Ascending aorta (tissue), 2 donors: ENCODE data around the gene CTSL. TPM values are rescaled to one million over a fixed set of nuclear protein-coding genes. Genes with fewer than 3 reads are reported as not detected.
"Not testable (repeated sequence)": the region's sequence is repeated elsewhere in the genome, so short reads cannot be mapped to it uniquely, and the experiment has no call there.

ENCODE experiments used
- DNase-seq, 2 donors: peaks; one replicate each; pipeline ENCODE4 v3.0.0-alpha.2; 2019; ENCODE audit warnings: low spot score in 2 of 2
- H3K27ac ChIP-seq, 2 donors: fragments of 200-600 bp; sonication (generic); one replicate each; pipeline ENCODE4 v1.5.1; 2016 to 2017; ENCODE audit warnings: mild to moderate bottlenecking in 1 of 2
- H3K27me3 ChIP-seq: fragments of 200-600 bp; sonication (generic); one replicate; pipeline ENCODE4 v1.5.1; 2017
- H3K36me3 ChIP-seq, 2 donors: fragments of 200-600 bp; sonication (generic); one replicate each; pipeline ENCODE4 v1.5.1; 2016
- H3K4me1 ChIP-seq, 2 donors: fragments of 200-600 bp; sonication (generic); one replicate each; pipeline ENCODE4 v1.5.1; 2016 to 2017; ENCODE audit warnings: mild to moderate bottlenecking in 1 of 2
- H3K4me3 ChIP-seq, 2 donors: fragments of 200-600 bp; sonication (generic); one replicate each; pipeline ENCODE4 v1.5.1; 2016 to 2017; ENCODE audit warnings: mild to moderate bottlenecking in 1 of 2
- H3K9me3 ChIP-seq, 2 donors: fragments of 200-600 bp; sonication (generic); one replicate each; pipeline ENCODE4 v1.5.1; 2016
- intact Hi-C: fragments of 100-400 bp; cut with DNase I; formaldehyde crosslinking; loops from one replicate; pipeline ENCODE4 v1.15.1; 2023
- total RNA-seq: library from RNA; depleted of rRNA; stranded (reverse); fragments of >200 nt; gene quantifications from one replicate; pipeline ENCODE4 v1.1.0, GENCODE V29; 2016
- TF ChIP-seq, protein P1 (sequence below), 3 experiments: fragments of 200-600 bp in 2 of 3; fragments of 450-650 bp in 1 of 3; sonication (generic) in 2 of 3; IDR thresholded peaks; one replicate each; pipeline ENCODE4 v1.5.1; 2016 to 2019; ENCODE audit warnings: antibody characterized with exemption in 3 of 3, mild to moderate bottlenecking in 1 of 3, moderate library complexity in 1 of 3

The CTSL gene
- total RNA-seq, 1 donor from 2014 or later: 97.8 TPM

DNA sequence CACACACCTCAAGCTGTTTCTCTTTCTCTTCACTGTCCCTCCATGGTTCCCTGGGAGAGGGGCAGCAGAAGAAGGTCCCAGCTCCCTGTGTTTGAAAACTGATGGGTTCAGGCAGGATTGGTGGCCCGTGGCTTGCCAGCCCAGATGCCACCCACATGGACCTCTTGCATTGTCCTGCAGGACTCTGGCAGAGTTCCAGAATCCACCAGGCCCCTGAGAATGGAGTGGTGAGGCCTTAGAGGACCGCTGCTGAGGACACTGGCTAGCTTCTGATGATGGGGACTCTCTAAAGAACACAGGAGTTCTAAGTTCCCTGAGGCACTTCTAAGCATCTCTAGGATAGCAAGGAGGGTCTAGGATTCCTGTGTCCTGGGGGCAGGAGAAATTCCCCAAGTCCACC, 24.8 kb downstream of the CTSL start:
- Histone ChIP-seq H3K27ac (no peak overlapping the region), H3K27me3 (no peaks in the 10 kb centered on the region), H3K9me3 (peaks cover 0 to 3% of the 10 kb centered on the region in 2 donors), H3K4me3 (no peak overlapping the region), H3K36me3 (no peaks in the 10 kb centered on the region), H3K4me1 (no peaks in the 10 kb centered on the region)
- TF ChIP-seq, protein P1, sequence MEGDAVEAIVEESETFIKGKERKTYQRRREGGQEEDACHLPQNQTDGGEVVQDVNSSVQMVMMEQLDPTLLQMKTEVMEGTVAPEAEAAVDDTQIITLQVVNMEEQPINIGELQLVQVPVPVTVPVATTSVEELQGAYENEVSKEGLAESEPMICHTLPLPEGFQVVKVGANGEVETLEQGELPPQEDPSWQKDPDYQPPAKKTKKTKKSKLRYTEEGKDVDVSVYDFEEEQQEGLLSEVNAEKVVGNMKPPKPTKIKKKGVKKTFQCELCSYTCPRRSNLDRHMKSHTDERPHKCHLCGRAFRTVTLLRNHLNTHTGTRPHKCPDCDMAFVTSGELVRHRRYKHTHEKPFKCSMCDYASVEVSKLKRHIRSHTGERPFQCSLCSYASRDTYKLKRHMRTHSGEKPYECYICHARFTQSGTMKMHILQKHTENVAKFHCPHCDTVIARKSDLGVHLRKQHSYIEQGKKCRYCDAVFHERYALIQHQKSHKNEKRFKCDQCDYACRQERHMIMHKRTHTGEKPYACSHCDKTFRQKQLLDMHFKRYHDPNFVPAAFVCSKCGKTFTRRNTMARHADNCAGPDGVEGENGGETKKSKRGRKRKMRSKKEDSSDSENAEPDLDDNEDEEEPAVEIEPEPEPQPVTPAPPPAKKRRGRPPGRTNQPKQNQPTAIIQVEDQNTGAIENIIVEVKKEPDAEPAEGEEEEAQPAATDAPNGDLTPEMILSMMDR (IDR thresholded peaks at IDR 0.05): no peak
- no peak for DNase-seq
- intact Hi-C loops: no loop called here

DNA sequence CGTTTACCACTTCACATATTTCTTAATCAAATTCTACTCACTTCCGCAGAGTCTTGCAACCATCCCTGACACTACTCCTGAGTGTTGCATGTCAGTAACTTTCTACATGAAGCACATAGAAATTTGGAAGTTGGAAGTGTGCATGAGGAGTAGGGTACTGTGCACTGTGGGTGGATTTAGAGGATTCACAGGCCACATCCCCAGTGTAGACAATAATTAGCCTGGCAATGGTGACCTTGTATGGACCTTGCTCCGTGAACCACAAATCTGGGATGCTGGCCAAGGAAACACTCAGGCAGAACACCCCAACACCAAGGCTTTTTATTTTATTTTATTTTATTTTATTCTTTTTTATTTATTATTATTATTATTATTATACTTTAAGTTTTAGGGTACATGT, 25.5 kb downstream of the CTSL start:
- Histone ChIP-seq H3K36me3 (no peaks in the 10 kb centered on the region), H3K9me3 (peaks cover 0 to 3% of the 10 kb centered on the region in 2 donors), H3K27me3 (no peaks in the 10 kb centered on the region), H3K27ac (no peak overlapping the region), H3K4me3 (no peak overlapping the region), H3K4me1 (no peaks in the 10 kb centered on the region)
- TF ChIP-seq, protein P1 (IDR thresholded peaks at IDR 0.05): no peak
- no peak for DNase-seq
- intact Hi-C loops: no loop called here

DNA sequence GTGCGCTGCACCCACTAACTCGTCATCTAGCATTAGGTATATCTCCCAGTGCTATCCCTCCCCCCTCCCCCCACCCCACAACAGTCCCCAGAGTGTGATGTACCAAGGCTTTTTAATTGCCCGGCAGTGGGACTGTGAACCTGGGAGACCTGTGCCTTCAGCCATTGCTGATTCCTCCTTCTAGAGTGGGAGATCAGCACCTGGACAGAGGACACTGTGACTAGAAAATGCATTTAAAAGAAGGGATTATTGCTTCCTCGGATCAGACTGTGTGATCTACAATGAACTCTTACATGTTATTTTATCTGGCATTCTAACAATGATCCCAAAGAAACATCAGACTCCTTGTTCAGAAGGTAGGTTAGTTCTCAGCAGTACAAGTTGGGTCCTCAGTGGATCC, 25.9 kb downstream of the CTSL start:
- no peaks in the 10 kb centered on the region for H3K27me3 ChIP-seq
- intact Hi-C loops: no loop called here
- H3K27ac ChIP-seq: no peak overlapping the region
- no peaks in the 10 kb centered on the region for H3K4me1 ChIP-seq
- TF ChIP-seq, protein P1 (IDR thresholded peaks at IDR 0.05): no peak
- no peak for DNase-seq
- H3K4me3 ChIP-seq: no peak overlapping the region
- no peaks in the 10 kb centered on the region for H3K36me3 ChIP-seq
- peaks cover 0 to 3% of the 10 kb centered on the region in 2 donors for H3K9me3 ChIP-seq

DNA sequence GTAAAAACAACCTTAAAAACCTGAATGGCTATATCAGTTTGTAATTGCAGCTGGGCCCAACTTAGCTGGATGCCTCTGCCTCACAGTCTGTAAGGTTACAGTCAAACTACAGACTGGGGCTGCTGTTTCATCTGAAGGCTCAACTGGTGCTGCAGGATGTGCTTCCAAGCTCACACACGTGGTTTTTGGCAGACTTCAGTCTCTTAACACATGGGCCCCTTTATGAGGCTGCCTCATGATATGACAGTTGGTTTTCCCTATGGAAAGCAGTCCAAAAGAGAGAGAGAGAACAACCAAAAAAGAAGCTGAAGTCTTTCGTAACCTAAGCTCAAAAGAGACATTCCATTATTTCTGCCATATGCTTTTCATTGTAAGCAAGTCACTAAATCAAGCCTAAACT, 27.4 kb downstream of the CTSL start:
- TF ChIP-seq, protein P1 (IDR thresholded peaks at IDR 0.05): no peak
- H3K27me3 ChIP-seq: no peaks in the 10 kb centered on the region
- H3K36me3 ChIP-seq: no peaks in the 10 kb centered on the region
- DNase-seq: no peak
- intact Hi-C loops: no loop called here
- H3K9me3 ChIP-seq: peaks cover 0 to 3% of the 10 kb centered on the region in 2 donors
- H3K27ac ChIP-seq: no peak overlapping the region
- H3K4me3 ChIP-seq: no peak overlapping the region
- no peaks in the 10 kb centered on the region for H3K4me1 ChIP-seq

DNA sequence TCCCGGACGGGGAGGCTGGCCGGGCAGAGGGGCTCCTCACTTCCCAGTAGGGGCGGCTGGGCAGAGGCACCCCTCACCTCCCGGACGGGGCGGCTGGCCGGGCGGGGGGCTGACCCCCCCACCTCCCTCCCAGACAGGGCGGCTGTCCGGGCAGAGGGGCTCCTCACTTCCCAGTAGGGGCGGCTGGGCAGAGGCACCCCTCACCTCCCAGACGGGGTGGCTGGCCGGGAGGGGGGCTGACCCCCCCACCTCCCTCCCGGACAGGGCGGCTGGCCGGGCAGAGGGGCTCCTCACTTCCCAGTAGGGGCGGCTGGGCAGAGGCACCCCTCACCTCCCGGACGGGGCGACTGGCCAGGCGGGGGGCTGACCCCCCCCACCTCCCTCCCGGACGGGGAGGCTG, 32.4 kb downstream of the CTSL start:
- H3K4me3 ChIP-seq, H3K27ac ChIP-seq, DNase-seq, intact Hi-C loops, H3K27me3 ChIP-seq, H3K9me3 ChIP-seq, H3K36me3 ChIP-seq, H3K4me1 ChIP-seq: not testable (repeated sequence)

DNA sequence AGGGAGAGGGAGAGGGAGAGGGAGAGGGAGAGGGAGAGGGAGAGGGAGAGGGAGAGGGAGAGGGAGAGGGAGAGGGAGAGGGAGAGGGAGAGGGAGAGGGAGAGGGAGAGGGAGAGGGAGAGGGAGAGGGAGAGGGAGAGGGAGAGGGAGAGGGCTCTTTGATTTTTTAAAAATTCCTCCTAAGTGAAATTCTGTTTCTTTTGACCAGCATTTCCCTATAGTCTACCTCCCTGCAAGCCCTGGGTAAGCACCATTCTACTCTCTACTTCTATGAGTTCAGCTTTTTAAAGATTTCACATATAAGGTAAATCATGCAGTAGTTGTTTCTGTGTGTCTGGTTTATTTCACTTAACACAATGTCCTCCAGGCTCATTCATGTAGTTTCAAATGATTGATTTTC, 34.1 kb downstream of the CTSL start:
- intact Hi-C loops, H3K36me3 ChIP-seq, H3K27me3 ChIP-seq, H3K4me1 ChIP-seq, DNase-seq, H3K4me3 ChIP-seq, H3K27ac ChIP-seq, H3K9me3 ChIP-seq: not testable (repeated sequence)

DNA sequence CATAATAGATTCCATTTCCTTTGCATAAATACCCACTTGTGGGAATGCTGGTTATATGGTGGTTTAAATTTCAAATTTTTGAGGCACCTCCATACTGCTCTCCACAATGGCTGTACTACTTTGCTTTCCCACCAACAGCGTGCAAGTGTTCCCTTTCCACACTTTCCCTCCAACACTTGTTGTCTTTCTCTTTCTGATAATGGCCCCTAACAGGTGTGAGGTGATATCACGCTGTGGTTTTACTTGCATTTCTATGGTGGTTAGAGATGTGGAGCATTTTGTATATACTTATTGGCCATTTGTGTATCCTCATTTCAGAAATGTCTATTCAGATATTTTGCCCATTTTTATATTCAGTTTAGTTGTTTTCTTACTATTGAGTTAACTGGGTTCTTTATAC, 34.6 kb downstream of the CTSL start:
- Histone ChIP-seq H3K4me3 (no peak overlapping the region), H3K9me3 (no peaks in the 10 kb centered on the region), H3K36me3 (no peaks in the 10 kb centered on the region), H3K27me3 (no peaks in the 10 kb centered on the region), H3K27ac (no peak overlapping the region), H3K4me1 (no peaks in the 10 kb centered on the region)
- no peak for DNase-seq
- TF ChIP-seq, protein P1 (IDR thresholded peaks at IDR 0.05): no peak
- intact Hi-C loops: no loop called here
